Bronchial epithelial cell (primary cell): ENCODE results near the gene DEF6. TPM values are rescaled to one million over a fixed set of nuclear protein-coding genes. Genes with fewer than 3 reads are reported as not detected.
"Not testable (repeated sequence)": the region's sequence is repeated elsewhere in the genome, so short reads cannot be mapped to it uniquely, and the experiment has no call there.

Experiments
- DNase-seq: peaks from one replicate; pipeline ENCODE4 v3.0.0-alpha.2; 2010; ENCODE audit warnings: low read depth
- FAIRE-seq: peaks from 2 replicates; lab custom pipeline; 2011; peaks lifted over from hg19 to GRCh38; lab: Jason Lieb, UNC
- H3K27me3 ChIP-seq: 2 replicates; pipeline ENCODE4 v1.5.1; 2011; ENCODE audit warnings: low read length; ENCODE audit not compliant: control insufficient read depth, insufficient read depth
- H3K36me3 ChIP-seq: 2 replicates; pipeline ENCODE4 v1.5.1; 2011; ENCODE audit warnings: low read length; ENCODE audit not compliant: control insufficient read depth, insufficient read depth
- H3K4me3 ChIP-seq: 2 replicates; pipeline ENCODE4 v1.5.1; 2011; ENCODE audit warnings: mild to moderate bottlenecking, low read depth, low read length, control low read depth
- CTCF ChIP-seq: IDR thresholded peaks from 2 replicates; pipeline ENCODE4 v1.5.1; 2011; ENCODE audit warnings: mild to moderate bottlenecking, moderate library complexity, low read length, control low read depth, inconsistent platforms; ENCODE audit not compliant: insufficient read depth, severe bottlenecking
- total RNA-seq: library from RNA; depleted of rRNA; stranded (reverse); fragments of >200 nt; gene quantifications from 2 replicates; pipeline ENCODE4 v1.2.1, GENCODE V29; 2014

The DEF6 gene
- total RNA-seq, 1 donor from 2014 or later = 25.0 TPM

DNA sequence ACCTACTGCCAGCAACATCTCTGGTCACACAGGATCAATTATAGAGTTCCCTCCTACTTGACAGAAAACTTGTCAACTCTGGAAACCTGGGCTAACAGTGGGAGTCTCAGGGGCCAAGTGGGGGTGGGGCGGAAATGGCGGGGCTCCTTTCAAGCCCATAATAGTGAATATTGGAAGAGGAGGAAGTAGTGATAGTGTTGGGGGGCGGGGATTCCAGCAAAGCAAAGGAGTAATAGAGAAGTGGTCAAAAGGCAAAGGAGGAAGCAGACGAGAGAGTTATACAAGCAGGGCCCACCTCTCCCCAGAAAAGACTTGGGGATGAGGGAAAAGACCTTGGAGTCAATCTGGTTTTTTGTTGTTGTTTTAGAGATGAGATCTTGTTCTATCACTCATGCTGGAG, 2.1 kb downstream of the DEF6 start:
- Histone ChIP-seq H3K4me3 (no peak overlapping the region), H3K36me3 (peaks cover 5% of the 10 kb centered on the region), H3K27me3 (no peaks in the 10 kb centered on the region)
- DNase-seq (no peak), FAIRE-seq (no peak)
- no peak for TF ChIP-seq CTCF

DNA sequence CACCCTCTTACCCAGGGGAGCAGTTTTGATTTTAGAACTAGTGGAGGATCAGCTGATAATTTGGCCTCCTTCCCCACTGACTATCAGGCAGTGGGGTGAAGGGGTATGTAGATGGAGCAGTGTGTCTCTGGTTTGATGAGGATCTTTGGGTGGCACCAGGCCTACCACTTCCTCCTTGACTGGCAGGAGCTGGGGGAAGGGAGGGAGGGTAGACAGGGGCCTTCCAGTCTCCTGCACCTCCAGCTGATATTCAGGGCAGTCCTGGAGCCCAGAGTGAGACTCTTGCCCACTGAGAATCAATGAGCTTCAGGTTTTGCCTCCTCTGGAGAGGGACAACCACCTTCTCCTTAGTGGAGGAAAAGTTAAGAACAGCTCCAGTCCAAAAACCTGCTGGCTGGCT, 3.2 kb downstream of the DEF6 start:
- DNase-seq (no peak), FAIRE-seq (no peak)
- Histone ChIP-seq H3K36me3 (no peaks in the 10 kb centered on the region), H3K4me3 (no peak overlapping the region), H3K27me3 (no peaks in the 10 kb centered on the region)
- TF ChIP-seq CTCF = no peak

DNA sequence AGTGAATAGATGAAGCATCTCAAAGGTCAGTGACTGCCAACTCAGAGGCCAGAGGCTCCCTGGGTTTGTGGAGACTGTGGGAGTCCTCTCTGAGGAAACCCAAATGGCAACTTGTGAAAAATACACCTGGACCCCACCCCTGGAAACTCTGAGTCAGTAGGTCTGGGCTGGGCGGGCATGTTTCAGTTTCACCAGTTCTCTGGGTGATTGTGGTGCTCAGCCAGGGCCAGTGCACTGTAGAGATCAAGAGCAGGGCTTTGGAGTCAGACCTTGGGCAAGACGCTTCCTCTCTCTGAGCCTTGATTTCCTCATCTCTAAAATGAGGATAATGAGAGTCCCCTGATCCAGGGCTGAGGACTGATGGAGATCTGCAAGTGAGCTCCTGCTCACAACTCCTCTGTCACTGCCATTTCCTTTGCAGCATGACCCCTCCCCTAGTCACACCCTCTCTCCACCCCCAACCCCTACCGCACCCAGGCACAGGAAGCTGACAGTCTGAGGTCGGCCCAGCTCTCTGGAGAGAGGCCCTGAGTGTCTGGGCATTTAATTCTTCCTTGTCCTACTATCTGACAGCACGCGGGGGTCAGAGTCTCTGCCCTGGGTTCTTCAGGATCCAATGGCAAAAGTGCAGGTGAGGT, 5.1 kb downstream of the DEF6 start:
- no peaks in the 10 kb centered on the region for H3K27me3 ChIP-seq
- DNase-seq (peak; percentile 91), FAIRE-seq (no peak)
- TF ChIP-seq CTCF = no peak
- H3K36me3 ChIP-seq = no peaks in the 10 kb centered on the region
- H3K4me3 ChIP-seq = no peak overlapping the region

DNA sequence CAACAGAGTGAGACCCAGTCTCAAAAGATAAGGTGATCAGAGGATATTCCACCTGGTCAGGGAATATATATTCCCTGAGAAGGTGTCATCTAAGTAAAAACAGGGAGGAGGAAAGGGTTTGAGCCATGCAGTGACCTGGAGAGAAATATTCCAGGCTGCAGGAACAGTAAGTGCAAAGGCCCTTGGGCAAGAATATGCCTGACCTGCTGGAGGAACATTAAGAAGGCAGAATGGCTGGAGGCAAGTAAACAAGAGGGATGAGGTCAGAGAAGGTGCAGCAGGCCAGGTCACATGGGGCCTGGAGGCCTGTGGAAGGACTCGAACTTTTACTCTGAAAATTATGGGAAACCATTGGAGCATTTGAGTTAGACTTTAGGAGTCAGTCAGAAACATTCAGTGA, 6.7 kb downstream of the DEF6 start:
- no peak for FAIRE-seq
- no peak for TF ChIP-seq CTCF
- no peaks in the 10 kb centered on the region for H3K27me3 ChIP-seq
- H3K36me3 ChIP-seq = peaks cover 2% of the 10 kb centered on the region
- no peak for DNase-seq
- H3K4me3 ChIP-seq = no peak overlapping the region

- Histone ChIP-seq H3K4me3 (no peak overlapping the region), H3K27me3 (no peaks in the 10 kb centered on the region), H3K36me3 (peaks cover 3% of the 10 kb centered on the region)
- no peak for DNase-seq
- no peak for TF ChIP-seq CTCF
- FAIRE-seq = no peak
Measured at GRCh38 chr6:35305117-35305516, 7.5 kb downstream of the DEF6 start.

- not testable (repeated sequence) for DNase-seq, H3K4me3 ChIP-seq, FAIRE-seq, H3K27me3 ChIP-seq
- peaks cover 11% of the 10 kb centered on the region for H3K36me3 ChIP-seq
Measured at GRCh38 chr6:35307138-35307537, 9.5 kb downstream of the DEF6 start.

DNA sequence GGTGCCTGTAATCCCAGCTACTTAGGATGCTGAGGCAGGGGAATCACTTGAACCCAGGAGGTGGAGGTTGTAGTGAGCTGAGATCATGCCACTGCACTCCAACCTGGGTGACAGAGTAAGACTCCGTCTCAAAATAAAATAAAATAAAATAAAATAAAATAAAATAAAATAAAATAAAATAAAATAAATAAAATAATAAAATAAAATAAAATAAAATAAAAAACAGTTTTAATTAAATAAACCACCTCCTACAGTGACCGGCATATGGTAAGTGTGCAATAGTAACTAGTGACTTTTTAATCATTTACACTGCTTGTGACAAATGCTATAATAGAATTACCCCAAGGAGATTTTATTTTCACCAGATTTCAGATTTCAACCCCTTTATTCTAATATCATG, 10.9 kb downstream of the DEF6 start:
- not testable (repeated sequence) for H3K4me3 ChIP-seq, FAIRE-seq, DNase-seq, H3K27me3 ChIP-seq
- H3K36me3 ChIP-seq = peaks cover 16% of the 10 kb centered on the region
